ENCODE measurements around the gene REXO5. TPM values are rescaled to one million over a fixed set of nuclear protein-coding genes. Genes with fewer than 3 reads are reported as not detected.

REXO5 gene
- total RNA-seq, 2 experiments from 2014 or later: 26.5 to 38.9 TPM

DNA sequence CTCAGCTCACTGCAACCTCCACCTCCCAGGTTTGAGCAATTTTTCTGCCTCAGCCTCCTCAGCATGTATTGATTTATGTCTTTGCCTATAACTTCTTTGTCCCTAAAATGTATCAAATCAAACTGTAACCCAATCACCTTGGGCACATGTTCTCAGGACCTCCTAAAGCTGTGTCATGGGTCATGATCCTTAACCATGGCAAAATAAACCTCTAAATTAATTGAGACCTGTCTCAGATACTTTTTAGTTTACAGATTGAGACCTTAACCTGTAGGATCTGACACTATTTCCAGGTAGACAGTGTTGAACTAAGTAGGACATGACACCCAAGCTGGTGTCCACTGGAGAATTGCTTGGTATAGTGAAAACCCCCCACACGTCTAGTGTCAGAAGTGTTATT, 45.2 kb upstream of the REXO5 start:
- H4K20me1 ChIP-seq (ENCODE audit: insufficient read depth, low read length): no peaks in the 10 kb centered on the region
- no peaks in the 10 kb centered on the region for H3K9me2 ChIP-seq (ENCODE audit: insufficient read depth, low read length)
- no peak overlapping the region for H3K4me3 ChIP-seq (ENCODE audit: low read depth, low read length, poor library complexity, severe bottlenecking)
- H3K9me3 ChIP-seq (ENCODE audit: low read length): peaks cover 24% of the 10 kb centered on the region
- no TSS peak for BruUV-seq (replicated peaks)
- intact Hi-C loops (cut with micrococcal nuclease; ENCODE audit: unreplicated experiment): no loop called here
- no peak overlapping the region for H2AFZ ChIP-seq (ENCODE audit: low read length)
- no peak overlapping the region for H3K4me2 ChIP-seq (ENCODE audit: low read length)
- no peak for DNase-seq (ENCODE audit: low spot score)
- POLR2A ChIA-PET: no interaction called here
- CTCF ChIA-PET (ENCODE audit: unreplicated experiment): no interaction called here
- no peaks in the 10 kb centered on the region for H3K79me2 ChIP-seq (ENCODE audit: insufficient read depth, low read depth, low read length)
- no peaks in the 10 kb centered on the region; the same call in 1 of the 2 replicates for H3K36me3 ChIP-seq (ENCODE audit: insufficient read depth, low read length)
- H3K4me1 ChIP-seq (ENCODE audit: insufficient read depth, low read length, poor library complexity, severe bottlenecking): peaks cover 23% of the 10 kb centered on the region
- TF ChIP-seq EZH2phosphoT487 (IDR thresholded peaks at IDR 0.05; ENCODE audit: borderline replicate concordance, low read depth, low read length): no peak
- TF ChIP-seq, protein P1, sequence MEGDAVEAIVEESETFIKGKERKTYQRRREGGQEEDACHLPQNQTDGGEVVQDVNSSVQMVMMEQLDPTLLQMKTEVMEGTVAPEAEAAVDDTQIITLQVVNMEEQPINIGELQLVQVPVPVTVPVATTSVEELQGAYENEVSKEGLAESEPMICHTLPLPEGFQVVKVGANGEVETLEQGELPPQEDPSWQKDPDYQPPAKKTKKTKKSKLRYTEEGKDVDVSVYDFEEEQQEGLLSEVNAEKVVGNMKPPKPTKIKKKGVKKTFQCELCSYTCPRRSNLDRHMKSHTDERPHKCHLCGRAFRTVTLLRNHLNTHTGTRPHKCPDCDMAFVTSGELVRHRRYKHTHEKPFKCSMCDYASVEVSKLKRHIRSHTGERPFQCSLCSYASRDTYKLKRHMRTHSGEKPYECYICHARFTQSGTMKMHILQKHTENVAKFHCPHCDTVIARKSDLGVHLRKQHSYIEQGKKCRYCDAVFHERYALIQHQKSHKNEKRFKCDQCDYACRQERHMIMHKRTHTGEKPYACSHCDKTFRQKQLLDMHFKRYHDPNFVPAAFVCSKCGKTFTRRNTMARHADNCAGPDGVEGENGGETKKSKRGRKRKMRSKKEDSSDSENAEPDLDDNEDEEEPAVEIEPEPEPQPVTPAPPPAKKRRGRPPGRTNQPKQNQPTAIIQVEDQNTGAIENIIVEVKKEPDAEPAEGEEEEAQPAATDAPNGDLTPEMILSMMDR (conservative IDR thresholded peaks at IDR 0.05; ENCODE audit: low read length): no peak
- H3K27ac ChIP-seq (ENCODE audit: low read depth, low read length, poor library complexity, severe bottlenecking): no peak overlapping the region

DNA sequence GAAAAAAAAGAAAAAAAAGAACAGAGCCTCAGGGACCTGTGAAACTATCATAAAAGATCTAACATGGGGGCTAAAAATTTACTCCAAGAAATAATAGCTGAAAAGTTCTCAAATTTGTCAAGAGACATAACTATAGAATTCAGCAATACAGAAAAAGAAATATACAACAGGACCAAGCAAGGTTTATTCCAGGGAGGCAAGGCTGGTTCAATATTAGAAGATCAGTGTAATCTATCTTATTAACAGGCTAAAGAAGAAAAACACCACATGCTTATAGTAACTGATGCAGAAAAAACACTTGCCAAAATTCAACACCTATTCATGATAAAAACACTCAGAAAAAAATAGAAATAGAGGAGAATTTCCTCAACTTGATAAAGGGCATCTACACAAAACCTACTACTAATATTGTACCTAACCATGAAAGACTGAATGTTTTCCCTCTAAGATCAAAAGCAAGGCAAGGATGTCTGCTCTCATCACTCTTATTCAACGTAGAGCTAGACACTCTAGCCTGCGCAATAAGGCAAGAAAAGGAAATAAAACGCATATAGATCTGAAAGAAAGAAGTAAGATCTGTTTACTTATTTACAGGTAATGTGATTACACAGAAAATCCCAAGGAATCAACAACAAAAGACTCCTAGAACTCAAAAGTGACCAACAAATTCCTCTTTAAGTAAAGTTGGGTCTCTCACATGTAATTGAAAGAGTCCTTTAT, 43.8 kb upstream of the REXO5 start:
- H3K36me3 ChIP-seq (ENCODE audit: insufficient read depth, low read length): no peaks in the 10 kb centered on the region; the same call in 1 of the 2 replicates
- H3K9me3 ChIP-seq (ENCODE audit: low read length): peaks cover 24% of the 10 kb centered on the region
- H3K27ac ChIP-seq (ENCODE audit: low read depth, low read length, poor library complexity, severe bottlenecking): no peak overlapping the region
- no peak overlapping the region; the same call in 1 of the 2 replicates for H2AFZ ChIP-seq (ENCODE audit: low read length)
- H3K4me3 ChIP-seq (ENCODE audit: low read depth, low read length, poor library complexity, severe bottlenecking): no peak overlapping the region
- TF ChIP-seq, protein P1 (conservative IDR thresholded peaks at IDR 0.05; ENCODE audit: low read length): no peak
- H3K79me2 ChIP-seq (ENCODE audit: insufficient read depth, low read depth, low read length): no peaks in the 10 kb centered on the region
- POLR2A ChIA-PET: no interaction called here
- DNase-seq (ENCODE audit: low spot score): no peak
- peaks cover 23% of the 10 kb centered on the region for H3K4me1 ChIP-seq (ENCODE audit: insufficient read depth, low read length, poor library complexity, severe bottlenecking)
- no peaks in the 10 kb centered on the region for H4K20me1 ChIP-seq (ENCODE audit: insufficient read depth, low read length)
- CTCF ChIA-PET (ENCODE audit: unreplicated experiment): no interaction called here
- BruUV-seq (replicated peaks): no TSS peak
- no peaks in the 10 kb centered on the region for H3K9me2 ChIP-seq (ENCODE audit: insufficient read depth, low read length)
- no peak overlapping the region for H3K4me2 ChIP-seq (ENCODE audit: low read length)
- intact Hi-C loops (cut with micrococcal nuclease; ENCODE audit: unreplicated experiment): no loop called here
